22Rv1 (cell line): ENCODE data around the gene LRRK1.

Experiments
- H3K27ac ChIP-seq: fragments of 450-650 bp; 2 replicates; pipeline ENCODE4 v1.5.1; 2017
- CTCF ChIP-seq: fragments of 450-650 bp; IDR thresholded peaks from 2 replicates; pipeline ENCODE4 v1.5.1; 2017; ENCODE audit warnings: mild to moderate bottlenecking
- ZFX ChIP-seq: fragments of 450-650 bp; IDR thresholded peaks from 2 replicates; pipeline ENCODE4 v1.6.1; 2017; ENCODE audit warnings: antibody characterized with exemption, borderline replicate concordance

LRRK1 gene

GRCh38 chr15:101022876-101023275 lies 103.7 kb downstream of the LRRK1 start:
- TF ChIP-seq CTCF (no peak), ZFX (no peak)
- no peak overlapping the region for H3K27ac ChIP-seq

GRCh38 chr15:101023501-101024072 lies 104.4 kb downstream of the LRRK1 start:
- TF ChIP-seq ZFX (no peak), CTCF (no peak)
- no peak overlapping the region for H3K27ac ChIP-seq

GRCh38 chr15:101024073-101024695 lies 105.0 kb downstream of the LRRK1 start:
- no peak for TF ChIP-seq CTCF
- no peak for TF ChIP-seq ZFX
- H3K27ac ChIP-seq, result no peak overlapping the region

- no peak for TF ChIP-seq CTCF
- no peak for TF ChIP-seq ZFX
- no peak overlapping the region for H3K27ac ChIP-seq
Observed at GRCh38 chr15:101024706-101025500, 105.7 kb downstream of the LRRK1 start.

- TF ChIP-seq CTCF (no peak), ZFX (no peak)
- no peak overlapping the region for H3K27ac ChIP-seq
Observed at GRCh38 chr15:101025501-101025885, 106.3 kb downstream of the LRRK1 start.

- no peak for TF ChIP-seq CTCF
- H3K27ac ChIP-seq, result no peak overlapping the region
Observed at GRCh38 chr15:101025896-101026631, 106.9 kb downstream of the LRRK1 start.
